Fibroblast of mammary gland (primary cell): Measurements from ENCODE around the gene ALAD.

ENCODE experiments used
- DNase-seq: peaks from one replicate; pipeline ENCODE4 v3.0.0-alpha.2; 2010; ENCODE audit warnings: low read depth
- H3K4me3 ChIP-seq: 2 replicates; pipeline ENCODE4 v1.5.1; 2011; ENCODE audit warnings: low read depth, mild to moderate bottlenecking, low read length, moderate library complexity; ENCODE audit not compliant: control insufficient read depth
- CTCF ChIP-seq: conservative IDR thresholded peaks from 2 replicates; pipeline ENCODE4 v1.5.1; 2011; ENCODE audit warnings: low read depth, low read length, inconsistent platforms; ENCODE audit not compliant: control insufficient read depth, insufficient read depth

Gene ALAD

GRCh38 chr9:113363336-113363735, 37.7 kb downstream of the ALAD start:
- no peak overlapping the region for H3K4me3 ChIP-seq

GRCh38 chr9:113361304-113362018, 39.6 kb downstream of the ALAD start:
- peak; percentile 64 for DNase-seq
- no peak for TF ChIP-seq CTCF

More at GRCh38 chr9:113363336-113363735, 37.7 kb downstream of the ALAD start:
- no peak for DNase-seq
- TF ChIP-seq CTCF: no peak

GRCh38 chr9:113360242-113360842, 40.7 kb downstream of the ALAD start:
- no peak overlapping the region for H3K4me3 ChIP-seq
- no peak for TF ChIP-seq CTCF
- DNase-seq: no peak

More at GRCh38 chr9:113361304-113362018, 39.6 kb downstream of the ALAD start:
- no peak overlapping the region for H3K4me3 ChIP-seq

GRCh38 chr9:113359385-113359784, 41.7 kb downstream of the ALAD start:
- no peak for TF ChIP-seq CTCF
- no peak overlapping the region for H3K4me3 ChIP-seq
- no peak for DNase-seq

GRCh38 chr9:113356686-113357292, 44.3 kb downstream of the ALAD start:
- TF ChIP-seq CTCF: no peak

GRCh38 chr9:113355040-113355596, 46.0 kb downstream of the ALAD start:
- TF ChIP-seq CTCF: peak; percentile 21
- peak; percentile 40 for DNase-seq
- no peak overlapping the region for H3K4me3 ChIP-seq

More at GRCh38 chr9:113356686-113357292, 44.3 kb downstream of the ALAD start:
- no peak for DNase-seq
- no peak overlapping the region for H3K4me3 ChIP-seq
